GM18526 (cell line): Measurements from ENCODE around the gene CLDN5.

ENCODE experiments used
- POLR2A ChIP-seq: IDR thresholded peaks from 3 replicates; pipeline ENCODE4 v1.6.1; 2011; ENCODE audit not compliant: insufficient read length; ENCODE audit errors: extremely low read depth

Gene CLDN5

DNA sequence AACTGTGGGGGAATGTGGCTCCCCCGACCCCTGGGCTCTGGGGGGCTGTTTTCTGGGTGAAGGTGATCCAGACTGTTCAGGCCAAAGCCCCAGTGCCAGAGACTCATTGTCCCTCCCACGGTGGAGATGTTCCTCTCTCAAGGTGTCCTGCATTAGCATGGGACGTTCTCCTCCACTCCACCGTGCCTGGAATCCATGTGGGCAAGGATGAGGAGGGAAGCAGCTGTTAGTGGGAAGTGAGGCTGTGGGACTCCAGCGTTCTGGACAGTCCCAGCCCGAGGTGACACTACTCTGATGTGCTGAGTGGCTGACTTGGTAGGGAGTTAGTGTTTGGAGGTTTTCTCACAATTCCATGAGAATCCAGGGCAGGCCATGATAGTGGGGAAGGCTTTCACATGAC lies 31.4 kb upstream of the CLDN5 start:
- no peak for TF ChIP-seq POLR2A

DNA sequence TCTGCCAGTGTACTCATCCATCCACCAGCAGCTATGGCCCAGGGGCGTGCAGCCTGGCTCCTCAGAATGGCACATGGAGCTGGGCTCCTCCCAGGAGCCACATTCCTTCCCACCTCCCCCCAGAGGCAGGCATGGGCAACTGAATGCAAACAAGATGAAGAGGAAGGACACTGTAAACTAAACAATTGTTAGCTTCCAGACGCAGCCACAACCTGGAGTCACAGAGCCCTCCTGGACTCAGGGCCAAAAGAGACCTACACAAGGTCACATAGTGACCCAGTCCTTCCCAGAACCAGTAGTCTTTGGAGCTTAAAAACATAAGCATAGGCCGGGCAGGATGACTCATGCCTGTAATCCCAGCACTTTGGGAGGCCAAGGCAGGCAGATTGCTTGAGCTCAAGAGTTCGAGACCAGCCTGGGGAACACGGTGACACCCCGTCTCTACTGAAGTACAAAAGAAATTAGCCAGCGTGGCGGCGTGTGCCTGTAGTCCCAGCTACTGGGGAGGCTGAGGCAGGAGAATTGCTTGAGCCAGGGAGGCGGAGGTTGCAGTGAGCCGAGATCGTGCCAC lies 30.7 kb upstream of the CLDN5 start:
- TF ChIP-seq POLR2A: no peak

DNA sequence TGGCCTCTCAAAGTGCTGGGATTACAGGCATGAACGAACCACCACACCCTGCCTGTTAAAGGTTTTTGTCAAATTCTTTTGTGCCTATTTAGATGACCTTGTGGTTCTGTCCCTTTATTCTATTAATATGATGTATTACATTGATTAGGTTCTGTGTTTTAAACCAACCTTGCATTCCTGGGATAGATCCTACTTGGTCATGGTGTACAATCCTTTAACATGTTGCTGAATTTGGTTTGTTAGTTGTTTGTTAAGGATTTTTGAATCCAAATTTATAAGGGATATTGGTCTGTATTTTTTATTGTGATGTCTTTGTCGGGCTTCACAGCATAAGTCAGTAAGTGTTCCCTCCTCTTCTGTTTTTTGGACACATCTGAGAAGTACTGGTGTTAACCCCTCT lies 29.0 kb upstream of the CLDN5 start:
- TF ChIP-seq POLR2A: no peak

GRCh38 chr22:19550382-19550781 lies 26.2 kb upstream of the CLDN5 start:
- TF ChIP-seq POLR2A: no peak

DNA sequence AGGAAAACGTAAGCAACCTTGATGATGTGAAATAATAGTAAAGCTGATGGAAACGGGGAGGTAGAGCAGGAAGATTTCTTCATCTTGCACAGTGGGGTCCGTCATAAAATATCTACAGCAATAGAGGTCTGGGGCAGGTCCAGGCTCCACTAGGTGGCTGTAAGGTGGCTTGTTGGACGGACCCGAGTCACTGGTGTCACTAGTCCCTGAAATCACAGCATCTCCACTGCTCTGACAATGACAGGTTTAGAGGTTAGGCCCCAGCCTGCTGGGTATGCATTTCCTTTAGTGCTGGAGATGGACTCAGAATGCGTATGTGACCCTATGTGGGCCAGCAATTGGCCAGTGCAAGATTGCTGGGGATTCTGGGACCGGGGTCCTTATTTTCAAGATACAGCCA lies 25.2 kb upstream of the CLDN5 start:
- no peak for TF ChIP-seq POLR2A

- TF ChIP-seq POLR2A: no peak
These were observed 24.8 kb upstream of the CLDN5 start for GRCh38 chr22:19548964-19549363.

GRCh38 chr22:19547620-19548019 lies 23.4 kb upstream of the CLDN5 start:
- TF ChIP-seq POLR2A: no peak

GRCh38 chr22:19546680-19547079 lies 22.5 kb upstream of the CLDN5 start:
- no peak for TF ChIP-seq POLR2A

- no peak for TF ChIP-seq POLR2A
These were observed 21.7 kb upstream of the CLDN5 start for GRCh38 chr22:19545935-19546207.

GRCh38 chr22:19543970-19544708 lies 19.9 kb upstream of the CLDN5 start:
- TF ChIP-seq POLR2A: no peak

GRCh38 chr22:19540394-19540793 lies 16.2 kb upstream of the CLDN5 start:
- no peak for TF ChIP-seq POLR2A

GRCh38 chr22:19537941-19538488 lies 13.8 kb upstream of the CLDN5 start:
- TF ChIP-seq POLR2A: no peak

- no peak for TF ChIP-seq POLR2A
These were observed 12.4 kb upstream of the CLDN5 start for GRCh38 chr22:19536564-19536963.

- TF ChIP-seq POLR2A: no peak
These were observed 10.8 kb upstream of the CLDN5 start for GRCh38 chr22:19535001-19535400.

- TF ChIP-seq POLR2A: no peak
These were observed 9.6 kb upstream of the CLDN5 start for GRCh38 chr22:19533857-19534256.

DNA sequence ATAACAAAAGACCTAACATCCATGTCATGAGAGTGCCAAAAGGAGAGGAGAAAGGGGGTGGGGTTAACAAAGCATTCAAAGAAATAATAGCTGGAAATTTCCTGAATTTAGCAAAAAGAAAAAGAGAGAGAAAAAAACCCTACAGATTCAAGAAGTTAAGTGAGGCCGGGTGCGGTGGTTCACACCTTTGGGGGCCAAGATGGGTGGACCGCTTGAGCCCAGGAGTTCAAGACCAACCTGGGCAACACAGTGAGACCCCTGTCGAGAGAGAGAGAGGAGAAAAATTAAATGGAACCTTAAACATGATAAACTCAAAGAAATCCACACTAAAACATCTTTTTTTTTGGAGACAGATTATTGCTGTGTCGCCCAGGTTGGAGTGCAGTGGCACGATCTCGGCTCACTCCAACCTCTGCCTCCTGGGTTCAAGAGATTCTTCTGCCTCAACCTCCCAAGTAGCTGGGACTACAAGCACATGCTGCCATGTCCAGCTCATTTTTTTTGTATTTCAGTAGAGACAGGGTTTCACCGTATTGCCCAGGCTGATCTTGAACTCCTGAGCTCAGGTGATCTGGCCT lies 8.9 kb upstream of the CLDN5 start:
- TF ChIP-seq POLR2A: no peak

- no peak for TF ChIP-seq POLR2A
These were observed 6.5 kb upstream of the CLDN5 start for GRCh38 chr22:19530751-19531150.

- no peak for TF ChIP-seq POLR2A
These were observed 5.6 kb upstream of the CLDN5 start for GRCh38 chr22:19529811-19530210.
